ENCODE data around the gene LSM5. TPM values are rescaled to one million over a fixed set of nuclear protein-coding genes. Genes with fewer than 3 reads are reported as not detected.
A peak's percentile ranks its signal among the peaks of the same experiment; 100 is the strongest.

The LSM5 gene
- total RNA-seq, 1 experiment from 2014 or later, result 372 TPM

DNA sequence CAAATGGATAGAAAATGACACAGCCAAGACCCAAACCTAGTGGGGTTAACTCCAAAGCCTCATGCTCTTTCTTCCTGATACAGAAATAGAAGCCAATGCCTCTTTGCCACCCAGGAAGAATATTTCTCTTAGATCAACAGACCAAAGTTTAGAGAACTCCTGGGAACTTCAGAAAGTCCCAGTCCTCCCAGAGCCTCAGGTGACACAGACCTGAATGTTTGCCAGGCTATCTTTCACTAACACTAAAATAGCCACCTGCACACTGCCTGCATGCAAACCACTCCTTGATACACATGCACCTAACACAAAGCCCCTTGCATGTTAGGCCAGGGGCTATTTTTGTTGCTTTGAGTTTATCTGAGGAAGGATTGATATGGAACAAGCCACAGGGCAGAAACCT is 27.7 kb downstream of the LSM5 start:
- DNase-seq (ENCODE audit: low spot score), result no peak

DNA sequence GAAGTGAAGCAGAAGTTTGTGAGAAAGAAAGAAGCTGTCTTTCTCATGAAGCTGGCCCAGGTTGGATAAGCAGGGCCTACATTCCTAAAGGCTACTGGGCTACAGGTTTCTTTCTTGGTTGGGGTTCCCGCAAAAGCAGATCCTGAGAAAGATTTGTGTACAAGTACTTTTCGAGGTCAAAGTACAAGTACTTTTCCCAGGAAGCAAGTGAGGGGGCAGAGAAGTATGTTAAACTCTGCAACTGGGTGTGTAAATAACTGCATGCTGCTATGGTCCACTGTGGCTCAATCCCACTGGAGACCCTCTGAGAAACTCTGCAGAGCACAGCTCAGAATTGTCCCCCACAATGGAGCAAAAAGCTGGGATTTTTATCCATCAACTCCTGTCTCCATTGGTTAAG is 28.7 kb downstream of the LSM5 start:
- DNase-seq (ENCODE audit: low spot score), result no peak

DNA sequence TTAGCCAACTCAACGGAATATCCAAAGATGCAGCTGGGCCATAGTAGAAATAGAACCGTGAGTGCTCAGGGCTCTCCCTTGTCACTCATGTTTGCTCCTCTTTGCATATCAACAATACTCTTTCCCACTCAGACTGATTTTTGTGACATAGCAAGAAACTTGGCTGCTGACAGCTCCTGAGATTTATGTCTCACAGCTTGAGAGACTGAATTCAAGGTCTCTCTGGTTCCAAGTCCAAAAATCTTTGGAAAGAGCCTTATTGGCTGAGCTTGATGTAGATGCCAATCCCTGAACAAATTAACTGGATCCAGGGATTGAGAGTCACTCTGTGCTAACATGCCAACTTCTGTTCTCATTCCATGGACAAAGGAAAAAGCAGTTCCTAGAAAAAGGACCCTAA is 30.4 kb downstream of the LSM5 start:
- DNase-seq (ENCODE audit: low spot score), result no peak

DNA sequence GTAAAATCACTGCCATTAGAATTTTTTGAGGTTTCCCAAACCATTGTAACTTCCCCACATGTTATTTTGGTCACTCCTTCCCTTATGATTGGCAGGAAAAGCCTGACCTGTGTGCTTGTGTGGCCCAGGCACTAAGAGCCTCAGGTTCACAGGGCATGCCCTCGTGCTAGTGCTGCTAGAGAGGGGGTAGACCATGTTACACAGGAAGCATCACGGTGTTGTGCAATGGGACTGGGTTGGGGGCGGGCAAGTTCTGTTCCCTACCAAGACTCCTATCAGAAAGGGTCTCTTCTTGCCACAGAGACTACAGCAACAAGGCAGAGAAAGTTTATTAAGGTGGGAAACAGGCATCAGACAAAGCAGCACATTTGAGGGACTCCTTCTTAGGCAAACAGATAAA is 32.2 kb downstream of the LSM5 start:
- no peak for DNase-seq (ENCODE audit: low spot score)

DNA sequence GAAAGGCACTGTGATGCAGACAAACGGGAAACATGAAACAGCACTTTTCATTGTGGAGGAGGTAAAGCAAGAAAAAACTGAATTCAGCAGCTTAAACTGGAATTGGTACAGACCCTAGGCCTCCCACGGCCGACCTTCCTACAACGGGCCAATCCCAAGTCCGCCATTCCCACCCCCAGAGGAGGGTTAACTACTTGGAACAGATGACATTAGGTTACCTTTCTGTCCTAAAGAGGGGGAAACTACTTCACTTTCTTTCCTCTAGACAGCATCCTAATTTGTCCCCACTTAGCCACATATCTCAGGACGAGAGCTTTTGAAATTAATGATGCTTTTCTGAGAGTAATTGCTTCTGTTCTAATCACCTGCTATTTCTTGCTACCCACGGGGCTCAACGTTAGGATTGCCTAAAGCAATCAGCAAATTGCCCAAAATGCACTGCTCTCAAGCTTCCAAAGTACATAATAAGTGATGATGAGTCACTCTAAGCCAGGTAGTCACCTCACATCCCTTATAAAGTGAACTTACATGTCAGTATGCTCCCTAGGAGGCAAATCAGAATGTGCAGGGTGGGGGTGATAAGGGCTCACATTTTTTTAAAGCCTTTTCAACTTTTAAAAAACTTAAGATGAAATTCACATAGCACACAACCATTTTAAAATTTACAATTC is 36.7 kb downstream of the LSM5 start:
- DNase-seq (ENCODE audit: low spot score), result peak; percentile 25

DNA sequence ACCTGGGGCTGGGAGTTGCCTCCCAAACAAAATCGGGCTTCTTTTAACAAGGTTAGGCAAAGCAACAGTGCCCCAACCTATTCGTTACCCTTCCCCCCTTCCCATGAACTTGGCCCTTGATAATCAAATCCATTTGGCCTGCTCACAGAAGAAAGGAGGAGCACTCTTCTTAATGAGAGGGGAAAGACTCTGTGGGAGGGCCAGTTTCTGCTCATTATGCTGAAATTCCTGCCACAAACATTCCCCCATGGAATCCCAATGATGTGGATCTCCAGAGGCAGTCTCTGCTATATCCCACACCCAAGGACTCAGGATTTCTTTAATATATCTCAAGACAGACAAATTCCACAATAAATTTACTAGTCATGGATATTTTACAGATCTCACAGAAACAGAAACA is 43.0 kb downstream of the LSM5 start:
- no peak for DNase-seq (ENCODE audit: low spot score)

DNA sequence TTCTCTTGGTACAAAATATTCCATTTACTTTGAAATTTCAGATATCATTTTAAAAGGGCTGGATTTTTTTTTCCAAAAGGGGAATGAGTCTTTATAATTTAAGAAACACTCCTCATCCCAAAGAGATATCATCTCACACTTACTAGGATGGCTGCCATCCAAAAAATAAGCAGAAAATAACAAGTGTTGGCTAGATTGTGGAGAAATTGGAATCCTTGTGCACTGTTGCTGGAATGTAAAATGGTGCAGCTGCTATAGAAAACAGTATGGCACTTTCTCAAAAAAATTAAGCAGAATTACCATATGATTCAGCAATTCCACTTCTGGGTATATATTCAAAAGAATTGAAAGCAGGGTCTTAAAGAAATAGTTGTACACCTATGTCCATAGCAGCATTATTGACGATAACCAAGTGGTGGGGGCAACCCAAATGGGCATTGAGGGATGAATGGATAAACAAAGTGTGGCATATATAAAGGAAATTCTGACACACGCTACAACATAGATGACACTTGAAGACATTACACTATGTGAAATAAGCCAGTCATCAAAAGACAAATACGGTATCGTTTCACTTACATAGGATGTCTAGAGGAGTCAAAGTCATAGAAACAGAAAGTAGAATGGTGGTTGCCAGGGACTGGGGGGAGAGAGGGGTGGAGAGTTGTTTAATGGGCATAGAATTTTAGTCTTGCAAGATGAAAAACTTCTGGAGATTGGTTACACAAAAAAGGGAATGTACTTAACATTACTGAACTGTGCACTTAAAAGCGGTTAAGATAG is 53.8 kb downstream of the LSM5 start:
- no peak for DNase-seq (ENCODE audit: low spot score)

Other genes with a start within 250 kb of the LSM5 start
- gene AVL9, start 5.1 kb upstream of the LSM5 start, total RNA-seq (2014; rRNA removed; shearing (Covaris generic)), result 43.0 and 52.4 TPM in 2 replicates